GM18951 (cell line): ENCODE measurements around the gene SFSWAP.

Experiments used
- POLR2A ChIP-seq: IDR thresholded peaks from 4 replicates; pipeline ENCODE4 v1.6.1; 2011; ENCODE audit warnings: mild to moderate bottlenecking; ENCODE audit not compliant: insufficient read length, insufficient read depth; ENCODE audit errors: extremely low read depth
- in situ Hi-C: fragments of 300-500 bp; cut with MboI; formaldehyde crosslinking; loops from one replicate; pipeline ENCODE4 v1.12.0; 2022; ENCODE audit warnings: low sequenced_read_pairs, mixed read lengths, inconsistent platforms; ENCODE audit not compliant: unreplicated experiment

Gene SFSWAP

DNA sequence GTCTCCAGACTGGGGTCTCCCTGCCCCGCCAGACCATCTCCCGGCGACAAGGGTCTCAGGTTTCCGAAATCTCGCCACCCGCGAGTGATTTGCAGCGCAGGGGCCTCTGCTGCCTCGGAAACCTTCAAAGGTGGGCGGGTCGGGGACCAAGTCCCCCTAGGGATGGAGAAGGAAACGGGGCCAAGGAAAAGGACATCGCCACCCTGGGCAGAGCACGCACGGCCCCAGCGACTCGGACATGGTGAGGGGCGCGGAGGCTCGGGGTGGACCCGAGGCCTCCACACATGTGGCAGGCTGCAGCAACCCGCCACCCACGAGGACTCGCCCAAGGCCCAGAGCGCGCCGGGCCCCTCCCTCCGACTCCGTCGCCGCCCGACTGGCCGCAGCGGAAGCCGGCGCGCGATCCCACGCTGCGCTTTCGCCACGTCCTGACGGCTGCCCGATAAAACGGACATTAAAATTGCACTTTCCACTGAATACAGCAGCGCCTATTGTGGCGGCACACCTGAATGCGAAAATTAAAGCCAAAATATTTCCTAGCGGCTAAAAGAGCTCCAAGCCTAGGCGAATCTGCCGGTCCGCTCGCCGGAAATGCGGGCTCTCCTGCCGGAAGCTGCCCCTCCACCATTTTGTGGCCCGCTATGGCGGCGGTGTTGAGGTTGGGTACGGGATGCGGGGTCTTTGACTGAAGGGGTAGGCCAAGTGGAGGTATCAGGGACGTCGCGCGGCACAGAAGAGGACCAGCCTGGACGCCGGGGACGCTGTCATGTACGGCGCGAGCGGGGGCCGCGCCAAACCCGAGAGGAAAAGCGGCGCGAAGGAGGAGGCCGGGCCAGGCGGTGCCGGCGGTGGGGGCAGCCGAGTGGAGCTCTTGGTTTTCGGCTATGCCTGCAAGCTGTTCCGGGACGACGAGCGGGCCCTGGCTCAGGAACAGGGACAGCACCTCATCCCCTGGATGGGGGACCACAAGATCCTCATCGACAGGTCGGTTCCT is at the start of gene SFSWAP:
SFSWAP (plus strand) TSS at position 627 of the 994 bp plus-strand sequence; CDS start at position 767, 140 bp downstream.
- TF ChIP-seq POLR2A = peak; percentile 83
- in situ Hi-C loops = no loop called here

DNA sequence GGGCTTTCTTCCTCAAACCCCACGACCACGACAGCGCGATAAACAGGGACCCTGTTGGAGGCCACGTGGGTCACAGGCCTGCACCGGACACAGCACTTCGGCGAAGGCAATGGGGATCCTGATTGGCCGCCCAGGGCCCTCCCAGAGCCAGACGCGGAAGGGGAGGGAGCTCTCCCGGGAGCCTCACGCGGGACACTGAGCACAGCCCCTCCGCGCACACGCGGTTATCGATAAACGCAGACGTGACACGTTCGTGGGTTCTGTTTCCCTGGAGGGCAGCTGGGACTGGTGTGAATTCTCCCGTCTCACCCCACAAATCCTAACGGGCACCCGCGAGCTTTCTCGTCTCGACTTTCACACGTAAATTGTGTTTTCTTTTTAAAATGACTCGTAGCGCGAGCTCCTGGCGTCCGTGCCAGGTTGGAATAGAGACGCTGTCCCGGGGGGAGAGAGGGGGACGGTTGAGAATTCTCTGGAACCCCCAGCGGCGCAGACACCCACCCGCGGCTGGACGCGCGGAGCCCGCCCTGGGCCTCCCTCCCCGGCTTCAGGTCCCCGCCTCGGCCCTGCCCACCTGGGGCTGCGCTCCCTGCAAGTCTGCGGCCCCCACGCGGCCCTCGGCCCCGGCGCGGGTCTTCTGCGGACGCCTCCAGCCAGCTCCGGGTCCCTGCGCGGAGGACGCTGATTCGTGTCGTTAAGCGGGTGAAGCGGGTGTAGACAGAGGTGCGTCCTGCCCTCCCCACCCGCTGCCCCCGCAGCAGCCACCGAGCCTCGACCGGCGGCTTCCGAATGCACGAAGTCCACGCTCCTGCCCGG is 49.5 kb upstream of the SFSWAP start:
- in situ Hi-C loops = loop anchor here (10.0 kb wide), 1 partner anchor 367 kb away; no protein-coding TSS in a partner anchor

DNA sequence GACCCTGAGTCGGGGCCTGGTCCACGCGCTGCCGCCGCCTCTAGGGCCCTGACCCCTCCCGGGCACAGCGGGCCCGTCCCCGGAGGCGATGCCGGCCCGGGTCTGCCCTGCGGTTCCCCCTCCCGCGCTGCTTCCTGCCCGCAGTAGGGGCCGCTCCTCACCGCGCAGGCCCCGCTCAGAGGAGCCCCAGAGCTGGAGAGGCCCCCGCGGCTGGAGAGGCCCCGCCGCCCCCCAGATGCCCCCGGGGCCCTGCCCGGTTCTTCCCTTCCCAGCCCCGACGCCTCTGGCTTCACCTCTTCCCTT is 49.0 kb upstream of the SFSWAP start:
- in situ Hi-C loops = loop anchor here (10.0 kb wide), 1 partner anchor 367 kb away; no protein-coding TSS in a partner anchor

DNA sequence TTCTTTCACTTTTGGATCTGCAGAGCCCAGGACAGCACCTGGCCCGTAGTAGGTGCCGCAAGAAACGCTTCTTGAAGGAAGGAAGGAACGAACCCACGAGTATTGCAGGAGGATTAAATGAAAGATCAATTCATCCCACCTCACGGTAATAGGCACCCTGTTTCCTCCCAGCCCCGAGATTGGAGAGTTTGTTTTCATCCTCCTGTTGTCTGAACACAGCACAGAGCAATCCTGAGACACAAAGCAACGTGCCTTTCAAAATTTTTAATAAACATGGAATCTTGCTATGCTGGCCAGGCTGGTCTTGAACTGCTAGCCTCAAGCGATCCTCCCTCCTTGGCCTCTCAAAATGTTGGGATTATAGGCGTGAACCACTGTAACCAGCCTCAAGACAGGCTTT is 48.5 kb upstream of the SFSWAP start:
- in situ Hi-C loops = loop anchor here (10.0 kb wide), 1 partner anchor 368 kb away; no protein-coding TSS in a partner anchor

DNA sequence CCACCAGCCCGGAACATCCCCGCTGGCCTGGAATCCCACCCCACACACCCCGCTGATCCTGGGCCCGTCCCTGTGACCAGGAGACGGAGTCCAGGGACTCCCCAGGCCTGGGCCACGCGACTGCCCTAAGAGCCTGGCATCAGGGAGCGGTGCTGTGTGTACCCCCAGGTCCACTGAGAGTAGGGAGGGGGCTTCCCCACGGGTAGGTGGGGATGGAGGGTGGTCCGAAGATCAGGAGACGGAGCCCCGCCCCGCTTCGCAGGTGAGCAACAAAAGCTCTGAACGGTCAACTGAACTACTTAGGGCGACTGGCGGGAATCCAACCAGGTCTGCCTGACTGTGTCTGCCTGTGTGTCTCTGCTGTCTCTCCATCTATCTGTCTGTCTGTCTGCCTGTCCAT is 45.2 kb upstream of the SFSWAP start:
- in situ Hi-C loops = loop anchor here (10.0 kb wide), 1 partner anchor 371 kb away; no protein-coding TSS in a partner anchor

DNA sequence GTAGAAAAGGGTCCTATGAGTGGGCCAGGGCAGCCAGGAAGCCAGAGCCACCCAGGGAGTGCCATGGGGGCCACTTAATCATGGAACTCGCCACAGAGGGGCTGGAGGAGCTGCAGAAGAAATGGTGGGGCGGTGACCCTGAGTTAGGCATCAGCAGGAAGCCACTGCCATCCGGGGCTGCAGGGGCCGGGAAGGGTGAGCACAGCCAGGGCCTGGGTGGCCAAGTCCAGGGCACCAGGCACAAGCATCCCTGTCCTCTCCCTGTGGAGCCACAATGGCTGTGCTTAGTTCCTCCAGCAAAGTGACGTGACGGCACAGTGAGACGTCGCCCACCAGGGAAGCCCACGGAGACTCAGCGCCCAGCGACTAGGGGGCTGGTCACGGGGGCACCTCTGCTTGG is 44.4 kb upstream of the SFSWAP start:
- in situ Hi-C loops = loop anchor here (10.0 kb wide), 1 partner anchor 372 kb away; no protein-coding TSS in a partner anchor

DNA sequence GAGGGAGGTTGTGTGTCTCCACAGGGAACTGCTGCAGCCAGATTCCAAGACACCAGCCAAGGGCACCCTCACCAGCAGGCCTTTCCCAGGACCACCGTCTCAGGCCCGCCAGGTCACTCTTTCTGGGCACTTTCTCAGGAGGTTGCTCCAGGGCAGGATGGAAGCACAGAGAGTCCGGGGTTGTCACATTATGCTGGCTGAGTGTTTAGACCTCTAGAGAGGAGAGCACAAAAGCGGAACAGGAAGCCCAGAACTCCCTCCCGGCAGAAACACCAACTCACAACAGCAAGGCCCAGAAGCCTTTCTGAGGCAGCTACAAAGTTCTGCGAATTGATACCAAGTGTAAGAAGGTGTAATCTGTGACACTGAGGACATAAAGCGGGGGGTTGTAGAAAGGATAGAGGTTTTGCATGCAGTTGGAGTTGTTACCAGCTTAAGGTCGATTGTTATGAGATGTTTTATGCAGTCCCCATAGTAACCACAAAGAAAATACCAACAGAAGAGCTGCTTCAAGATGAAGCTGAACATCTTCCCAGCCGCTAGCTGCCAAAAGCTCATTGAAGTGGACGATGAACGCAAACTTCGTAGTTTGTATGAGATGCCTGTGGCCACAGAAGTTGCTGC is 43.8 kb upstream of the SFSWAP start:
- in situ Hi-C loops = loop anchor here (10.0 kb wide), 1 partner anchor 372 kb away; no protein-coding TSS in a partner anchor

DNA sequence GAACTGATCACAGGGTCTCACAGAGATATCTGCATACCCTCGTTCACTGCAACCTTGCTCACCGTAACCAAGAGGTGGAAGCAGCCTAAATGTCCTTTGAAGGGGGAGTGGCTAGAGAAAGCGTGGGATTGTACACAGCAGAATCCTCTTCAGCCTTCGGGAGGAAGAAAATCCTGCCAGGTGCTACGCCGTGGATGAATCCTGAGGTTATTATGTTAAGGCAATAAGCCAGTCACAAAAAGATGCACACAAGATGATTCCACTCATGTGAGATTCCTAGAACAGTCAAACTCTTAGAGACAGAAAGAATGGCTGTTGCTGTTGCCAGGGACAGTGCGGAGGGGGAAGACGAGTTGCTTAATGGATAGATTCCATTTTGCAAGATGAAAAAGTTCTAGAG is 39.6 kb upstream of the SFSWAP start:
- in situ Hi-C loops = no loop called here
- TF ChIP-seq POLR2A = no peak

DNA sequence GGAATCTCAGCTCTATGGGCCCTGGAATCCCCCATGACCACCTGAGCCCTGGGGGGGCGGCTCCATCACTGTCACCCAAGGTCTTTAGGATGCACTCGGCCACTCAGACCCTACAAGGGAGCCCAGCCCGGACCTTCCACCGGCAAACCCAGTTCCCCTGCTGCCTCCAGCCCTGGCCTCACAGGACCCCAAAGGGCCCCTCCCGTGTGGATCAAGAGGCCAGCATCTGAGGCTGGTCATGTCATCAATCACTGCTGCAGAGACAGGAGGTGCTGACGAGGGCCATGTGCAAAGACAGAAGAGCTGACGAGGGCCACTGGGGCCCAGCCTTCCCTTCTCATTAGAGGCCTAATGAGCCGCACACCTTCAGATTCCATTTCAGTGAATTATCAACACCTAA is 39.0 kb upstream of the SFSWAP start:
- in situ Hi-C loops = no loop called here
- no peak for TF ChIP-seq POLR2A

DNA sequence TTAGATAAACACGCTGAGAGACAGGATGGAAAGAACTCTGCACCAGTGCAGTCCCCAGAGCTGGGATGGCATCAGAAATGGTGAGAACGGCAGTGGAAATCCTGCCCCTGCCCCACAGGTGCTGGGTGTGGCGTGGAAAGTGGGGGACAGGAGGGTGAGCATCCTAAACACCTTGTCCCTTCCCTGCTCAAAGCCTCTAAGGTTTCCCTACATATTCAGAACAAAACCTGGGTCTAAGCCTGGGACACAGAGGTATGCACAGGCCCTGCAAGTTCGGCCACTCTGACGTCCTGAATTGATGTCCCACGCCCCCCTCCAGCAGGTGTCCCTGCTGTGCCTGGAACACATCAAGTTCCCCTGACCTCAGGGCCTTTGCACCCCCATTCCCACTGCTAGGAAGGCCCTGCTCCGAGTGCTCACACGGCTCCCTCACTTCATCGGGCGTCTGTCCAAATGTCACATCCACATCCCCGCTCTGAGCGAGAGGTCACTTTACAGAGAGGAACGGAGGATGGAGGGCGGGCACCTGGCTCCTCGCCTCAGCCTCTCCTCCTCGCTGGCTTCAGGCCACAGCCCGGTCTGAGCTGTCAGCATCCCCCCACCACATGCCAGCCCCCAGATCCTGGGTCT is 38.5 kb upstream of the SFSWAP start:
- no peak for TF ChIP-seq POLR2A
- in situ Hi-C loops = no loop called here

DNA sequence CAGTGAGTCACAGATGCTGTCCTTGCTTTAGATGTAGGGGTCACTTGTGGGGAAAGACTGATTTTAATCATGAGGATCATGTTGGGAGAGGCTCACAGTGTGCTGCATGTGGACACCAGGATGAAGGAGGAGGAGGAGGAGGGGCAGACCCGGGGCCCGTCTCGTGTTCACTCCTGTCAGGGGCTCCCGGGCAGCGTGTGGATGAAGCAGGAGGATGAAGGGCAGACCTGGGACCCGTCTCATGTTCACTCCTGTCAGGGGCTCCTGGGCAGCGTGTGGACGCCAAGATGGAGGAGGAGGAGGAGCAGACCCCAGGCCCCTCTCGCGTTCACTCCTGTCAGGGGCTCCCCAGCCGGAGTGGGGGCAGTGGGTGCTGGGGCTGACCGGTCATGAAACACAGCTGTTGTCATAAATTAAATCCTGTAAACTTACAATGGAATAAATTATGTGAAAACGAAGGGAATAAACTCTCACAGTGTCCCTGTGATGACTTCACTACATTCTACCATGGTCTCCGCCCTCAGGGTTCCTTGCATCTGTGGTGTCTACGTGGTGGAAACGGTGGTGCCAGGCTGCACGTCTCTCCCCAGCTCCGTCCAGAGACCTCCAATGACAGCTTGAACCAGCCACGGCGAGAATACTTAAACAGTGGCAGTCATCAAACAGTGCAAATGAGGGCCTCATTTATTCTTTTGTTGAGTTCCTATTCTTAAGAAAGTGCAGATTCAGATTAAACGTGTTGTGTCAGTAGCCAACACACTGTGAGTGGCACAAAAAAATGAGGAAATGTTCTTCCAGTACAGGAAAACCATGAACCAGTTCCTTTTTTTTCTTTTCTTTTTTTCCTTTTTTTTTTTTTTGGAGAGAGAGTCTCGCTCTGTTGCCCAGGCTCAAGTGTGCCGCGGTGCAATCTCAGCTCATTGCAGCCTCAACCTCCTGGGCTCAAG is 37.7 kb upstream of the SFSWAP start:
- in situ Hi-C loops = no loop called here
- TF ChIP-seq POLR2A = no peak

DNA sequence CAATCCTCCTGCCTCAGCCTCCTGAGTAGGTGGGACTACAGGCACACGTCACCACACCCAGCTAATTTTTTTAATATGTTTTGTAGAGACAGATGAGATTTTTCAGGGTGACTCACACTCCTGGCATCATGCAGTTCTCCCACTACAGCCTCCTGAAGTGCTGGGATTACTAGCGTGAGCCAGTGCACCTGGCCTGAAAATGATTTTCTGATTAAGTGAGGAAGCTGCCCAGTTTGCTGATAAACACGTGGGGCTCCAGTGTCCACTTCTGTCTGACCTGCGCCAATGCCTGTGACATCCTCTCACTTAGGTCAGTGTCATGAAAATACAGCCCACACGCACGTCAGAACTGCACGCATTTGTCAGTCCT is 37.0 kb upstream of the SFSWAP start:
- no peak for TF ChIP-seq POLR2A
- in situ Hi-C loops = no loop called here
